Skin of body (tissue), 2 donors: ENCODE data around the gene NID2. TPM values are rescaled to one million over a fixed set of nuclear protein-coding genes. Genes with fewer than 3 reads are reported as not detected.
A peak's percentile ranks its signal among the peaks of the same experiment; 100 is the strongest.

Experiments
- DNase-seq: peaks from one replicate; lab custom pipeline; 2025; lab: John Stamatoyannopoulos, UW
- total RNA-seq: library from RNA; depleted of rRNA; stranded (reverse); fragments of >200 nt; gene quantifications from one replicate; pipeline ENCODE4 v1.2.3, GENCODE V29; 2014

The NID2 gene
- total RNA-seq, 1 donor from 2014 or later: 68.8 TPM

DNA sequence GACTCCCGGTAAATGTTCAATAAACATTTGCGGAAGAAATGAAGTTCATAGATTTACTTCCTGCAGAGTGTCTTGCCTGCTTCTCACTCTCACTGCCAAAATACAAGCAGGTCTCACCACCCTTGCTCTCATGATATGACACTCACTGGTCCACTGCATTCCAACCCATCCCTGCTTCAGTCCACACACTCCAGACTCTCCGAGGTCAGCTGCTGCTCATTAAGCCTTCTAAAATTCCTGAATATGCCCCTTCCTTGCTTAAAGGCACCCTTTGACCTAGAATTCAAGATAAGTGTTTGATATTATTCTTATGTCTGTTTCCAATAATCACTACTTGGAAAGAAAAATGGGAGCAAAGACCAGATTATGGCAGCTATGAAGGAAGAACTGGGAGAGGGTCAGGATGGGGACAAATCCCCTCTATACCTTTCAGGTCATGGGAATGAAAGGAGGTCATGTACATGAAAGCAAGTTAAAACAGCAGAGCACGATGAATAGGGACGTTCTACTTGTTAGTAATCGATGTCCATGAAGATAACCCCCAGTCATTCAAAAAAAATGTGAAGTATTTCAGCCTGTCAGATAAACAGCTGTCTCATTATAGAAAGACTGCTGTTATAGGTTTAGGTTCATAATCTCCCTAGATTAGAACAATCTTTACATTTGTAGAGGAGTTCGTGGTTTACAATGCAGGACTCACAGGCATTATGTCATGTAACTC, 10.5 kb upstream of the NID2 start:
- DNase-seq: no peak

DNA sequence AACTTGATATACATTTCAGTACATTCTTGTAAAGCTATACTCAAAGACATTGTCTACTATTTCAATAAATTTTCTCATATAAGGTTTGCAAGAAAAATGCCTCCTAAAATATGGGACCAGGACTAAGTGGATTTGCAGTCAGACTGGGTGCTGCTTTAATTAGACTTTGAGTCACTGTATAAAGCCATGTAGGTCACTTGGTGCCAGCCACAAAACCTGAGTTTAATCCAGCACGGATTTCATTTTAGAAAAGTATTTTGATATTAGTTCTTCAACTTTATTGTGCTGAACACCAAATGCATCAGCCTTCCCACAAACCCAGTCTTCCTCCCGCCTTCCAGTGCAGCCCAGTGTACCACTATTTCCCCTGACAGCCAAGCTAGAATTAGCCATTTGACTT, 9.9 kb upstream of the NID2 start:
- DNase-seq: no peak

DNA sequence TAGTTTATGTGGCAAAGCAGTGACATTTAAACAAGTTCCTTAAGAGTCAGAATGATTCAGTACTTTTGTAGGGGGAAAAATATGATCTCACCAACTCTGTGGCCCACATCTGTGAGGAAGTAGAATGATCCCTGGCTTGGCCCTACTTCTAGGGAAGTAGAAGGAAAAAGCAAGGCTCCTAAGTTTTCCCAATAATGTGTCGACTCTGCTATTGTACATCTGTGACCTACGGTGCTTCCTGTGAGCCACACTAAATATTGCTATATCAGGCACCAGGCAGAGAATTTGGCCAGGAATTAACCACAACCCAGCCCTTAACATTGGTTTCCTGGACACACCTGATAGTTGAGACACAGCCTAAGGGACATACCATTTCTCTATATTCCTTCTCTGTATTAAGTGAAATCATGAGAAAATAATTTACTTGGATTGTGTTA, 9.3 kb upstream of the NID2 start:
- DNase-seq: no peak

GRCh38 chr14:52077256-52077979, 8.6 kb upstream of the NID2 start:
- no peak for DNase-seq

- DNase-seq: no peak
These were observed 7.5 kb upstream of the NID2 start for GRCh38 chr14:52076334-52076733.

GRCh38 chr14:52075371-52075770, 6.5 kb upstream of the NID2 start:
- DNase-seq: no peak

- no peak for DNase-seq
These were observed 4.4 kb upstream of the NID2 start for GRCh38 chr14:52073251-52073650.

DNA sequence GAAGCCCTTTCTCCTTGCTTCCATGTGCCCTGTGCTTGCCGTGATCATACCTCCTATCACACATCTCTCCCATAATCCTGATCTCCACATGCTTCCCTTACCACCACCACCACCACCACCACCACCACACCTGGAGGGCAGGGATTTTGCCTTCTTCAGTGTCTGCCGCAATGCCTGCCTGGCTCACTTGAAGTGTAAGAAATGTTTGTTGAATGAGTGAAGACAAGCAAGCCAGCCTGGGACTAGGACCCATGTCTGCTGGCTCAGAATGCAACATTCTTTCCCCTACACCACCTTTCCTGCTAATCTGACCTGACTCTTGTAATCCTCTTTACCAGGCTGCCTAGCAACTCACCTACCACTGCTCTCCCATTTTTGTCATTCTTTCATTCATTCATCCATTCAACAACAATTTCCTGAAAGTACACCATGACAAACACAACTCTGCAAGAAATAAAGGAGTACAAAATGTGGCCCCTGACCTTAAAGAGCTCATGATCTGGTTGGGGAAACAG, 3.5 kb upstream of the NID2 start:
- DNase-seq: no peak

DNA sequence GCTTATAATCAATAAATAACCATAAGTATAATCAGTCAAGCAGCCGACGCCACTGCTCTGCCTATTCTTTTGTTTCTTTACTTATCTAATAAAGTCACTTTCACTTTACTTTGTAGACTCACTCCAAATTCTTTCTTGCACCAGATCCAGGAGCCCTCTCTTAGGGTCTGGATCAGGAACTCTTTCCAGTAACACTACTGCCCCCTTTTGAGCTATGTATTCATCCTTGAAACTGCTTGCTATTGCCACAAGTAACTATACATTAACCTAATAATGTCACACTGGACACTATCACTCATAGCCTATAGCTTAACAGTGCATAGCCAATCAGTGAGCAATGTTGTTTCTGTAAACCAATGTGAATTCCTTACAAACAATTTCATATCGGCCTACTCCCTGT, 2.8 kb upstream of the NID2 start:
- DNase-seq: peak; percentile 43

- no peak for DNase-seq
These were observed 1.2 kb upstream of the NID2 start for GRCh38 chr14:52070051-52070431.

GRCh38 chr14:52069307-52070050, 620 bp upstream of the NID2 start:
- no peak for DNase-seq

GRCh38 chr14:52067873-52068614, 815 bp downstream of the NID2 start:
- DNase-seq: no peak

- DNase-seq: no peak
These were observed 4.7 kb downstream of the NID2 start for GRCh38 chr14:52064174-52064573.

DNA sequence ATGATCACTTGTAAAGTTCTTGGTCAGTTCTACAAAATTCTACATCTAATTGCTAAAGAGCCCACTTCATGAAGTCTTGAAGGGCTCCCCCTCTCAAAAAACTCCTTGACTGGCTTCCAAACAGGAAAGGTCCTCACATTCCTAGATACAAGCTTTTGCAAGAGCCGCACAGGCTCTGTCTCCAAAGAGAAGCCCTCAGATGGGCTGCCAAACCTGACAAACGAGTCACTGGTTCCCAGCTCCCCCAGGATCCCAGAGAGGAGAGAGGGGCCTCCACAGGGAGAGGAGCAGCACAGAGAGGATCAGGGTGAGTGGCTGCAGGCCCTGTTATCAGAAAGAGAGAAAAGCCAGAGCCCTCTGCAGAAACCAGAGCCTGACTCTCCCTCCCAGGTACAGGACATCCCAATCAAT, 5.8 kb downstream of the NID2 start:
- no peak for DNase-seq

DNA sequence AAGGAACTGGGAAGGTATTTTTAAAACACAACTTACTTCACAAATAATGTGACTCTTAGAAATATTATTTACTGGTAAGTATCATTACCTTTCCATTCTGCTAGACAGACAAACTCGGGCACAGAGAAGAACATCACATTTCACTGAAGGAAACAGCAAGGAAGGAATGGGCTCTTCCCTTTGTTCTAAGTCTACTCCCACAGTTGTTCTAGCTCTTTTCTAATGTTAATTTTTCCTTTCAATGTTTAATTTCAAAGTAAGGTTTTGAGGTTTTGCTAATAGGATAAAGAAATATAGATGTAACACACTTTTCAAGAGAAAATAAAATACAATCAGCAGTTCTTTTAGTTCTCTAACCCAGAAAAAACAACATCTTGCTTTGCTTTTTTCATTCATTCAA, 7.0 kb downstream of the NID2 start:
- no peak for DNase-seq

DNA sequence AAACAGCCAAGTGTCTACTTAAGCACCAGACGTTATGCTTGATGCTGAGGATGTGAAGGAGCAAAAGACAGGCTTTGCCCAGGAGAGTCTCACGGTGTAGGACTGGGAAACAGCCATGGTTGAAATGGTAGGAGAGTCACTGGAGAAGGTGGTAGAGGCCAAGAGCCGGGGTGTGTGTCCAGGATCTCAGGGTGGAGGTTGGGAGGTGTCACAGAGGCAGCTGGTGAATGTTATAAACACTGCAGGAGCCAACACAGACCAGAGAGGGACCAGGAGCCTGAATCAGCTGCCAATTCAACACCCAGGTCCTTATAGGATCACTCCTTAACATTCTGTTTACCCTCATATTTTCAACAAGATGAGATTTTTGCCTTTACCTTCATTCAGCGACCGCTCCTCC, 7.5 kb downstream of the NID2 start:
- DNase-seq: no peak

GRCh38 chr14:52060080-52060479, 8.8 kb downstream of the NID2 start:
- DNase-seq: no peak

DNA sequence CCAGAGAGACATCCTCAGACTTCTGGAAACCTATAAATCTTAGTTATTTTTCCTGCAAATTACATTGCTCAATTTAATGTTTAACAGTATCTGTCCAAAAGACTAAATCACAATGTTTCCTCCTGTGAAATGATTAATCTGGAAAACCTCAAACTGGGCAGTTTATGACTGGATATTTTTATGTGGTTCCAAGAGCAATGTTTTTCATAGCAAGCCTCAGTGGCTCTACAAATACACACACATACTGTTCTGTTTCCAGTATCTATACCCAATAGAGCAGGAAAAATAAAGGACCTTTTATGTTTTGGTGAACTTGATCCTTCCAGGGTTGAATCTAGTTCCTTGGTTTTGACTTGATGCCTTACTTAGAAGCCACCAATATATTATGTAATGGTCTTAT, 9.2 kb downstream of the NID2 start:
- DNase-seq: no peak

DNA sequence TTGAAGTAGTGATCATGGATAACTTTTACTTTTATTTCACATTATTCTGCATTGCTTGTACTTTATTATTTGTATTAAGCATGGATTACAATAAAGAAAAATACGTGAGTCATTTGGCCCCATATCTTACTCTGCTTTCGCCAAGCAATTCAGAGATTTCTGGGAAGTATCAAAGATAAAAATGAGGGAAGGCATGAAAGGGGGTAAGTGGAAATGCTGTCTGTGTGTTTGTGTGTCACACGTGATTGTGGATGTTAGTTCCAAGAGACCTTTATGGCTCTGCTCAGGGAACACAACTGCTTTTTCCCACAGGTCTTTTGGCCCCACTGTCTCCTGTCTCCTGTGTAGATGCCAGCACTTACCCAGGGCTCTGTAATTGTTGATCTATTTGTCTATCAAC, 10.5 kb downstream of the NID2 start:
- DNase-seq: no peak

GRCh38 chr14:52055167-52055566, 13.7 kb downstream of the NID2 start:
- no peak for DNase-seq

DNA sequence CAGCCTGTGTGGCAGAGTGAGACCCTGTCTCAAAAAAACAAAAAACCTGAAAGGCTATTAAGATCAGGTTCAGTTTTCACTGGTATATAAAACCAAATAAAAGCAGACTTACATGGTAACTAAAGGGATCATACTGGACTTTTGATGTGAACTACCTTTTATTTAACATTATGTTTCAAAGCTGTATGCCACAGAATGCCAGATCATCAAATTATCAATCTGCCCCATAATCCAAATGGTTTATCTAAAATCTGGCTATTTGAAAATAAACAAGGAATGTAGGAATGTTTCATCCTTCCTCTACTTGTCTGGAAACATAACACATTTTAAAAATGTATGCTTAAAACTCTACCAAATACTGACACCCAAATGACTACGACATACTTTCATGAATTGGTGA, 14.2 kb downstream of the NID2 start:
- no peak for DNase-seq

GRCh38 chr14:52053044-52053443, 15.8 kb downstream of the NID2 start:
- peak; percentile 66 for DNase-seq
